Kidney (tissue), 14 donors: ENCODE data around the gene FLNB. TPM values are rescaled to one million over a fixed set of nuclear protein-coding genes. Genes with fewer than 3 reads are reported as not detected.

Experiments
- DNase-seq, 5 donors: peaks; one replicate each; pipeline ENCODE4 v3.0.0-alpha.2; 2013 to 2020
- FAIRE-seq: peaks from 2 replicates; lab custom pipeline; 2012; peaks lifted over from hg19 to GRCh38; lab: Jason Lieb, UNC
- H3K27ac ChIP-seq, 2 donors: one replicate each; pipeline ENCODE4 v1.7.0; 2013; ENCODE audit warnings: low read depth in 2 of 2, low read length in 2 of 2, inconsistent platforms in 1 of 2
- H3K27me3 ChIP-seq: one replicate; pipeline ENCODE4 v1.7.1; 2013; ENCODE audit warnings: low read length, inconsistent platforms; ENCODE audit not compliant: control insufficient read depth, insufficient read depth
- H3K36me3 ChIP-seq, 3 donors: one replicate each; pipeline versions ENCODE4 v1.7.0 to v1.7.1; 2013; ENCODE audit warnings: low read length in 3 of 3, control low read depth in 1 of 3, inconsistent platforms in 1 of 3; ENCODE audit not compliant: insufficient read depth in 3 of 3, control insufficient read depth in 2 of 3
- H3K4me1 ChIP-seq, 3 donors: one replicate each; pipeline versions ENCODE4 v1.7.0 to v1.7.1; 2013; ENCODE audit warnings: low read length in 3 of 3, inconsistent platforms in 1 of 3, low read depth in 1 of 3; ENCODE audit not compliant: control insufficient read depth in 2 of 3, insufficient read depth in 2 of 3
- H3K4me3 ChIP-seq, 3 donors: one replicate each; pipeline versions ENCODE4 v1.7.0 to v1.8.1; 2013; ENCODE audit warnings: low read length in 3 of 3, control low read depth in 1 of 3, inconsistent platforms in 1 of 3
- H3K9ac ChIP-seq, 3 donors: one replicate each; pipeline versions ENCODE4 v1.7.0 to v1.7.1; 2013; ENCODE audit warnings: low read length in 3 of 3, control low read depth in 1 of 3, inconsistent platforms in 1 of 3
- H3K9me3 ChIP-seq, 3 donors: one replicate each; pipeline versions ENCODE4 v1.7.0 to v1.7.1; 2013; ENCODE audit warnings: low read length in 3 of 3, control low read depth in 1 of 3, inconsistent platforms in 1 of 3; ENCODE audit not compliant: control insufficient read depth in 2 of 3, insufficient read depth in 1 of 3
- CTCF ChIP-seq: IDR thresholded peaks from 3 replicates; pipeline ENCODE4 v1.5.1; 2012; ENCODE audit warnings: mild to moderate bottlenecking, moderate library complexity, borderline replicate concordance; ENCODE audit not compliant: insufficient read depth; ENCODE audit errors: extremely low read depth
- intact Hi-C: fragments of 100-400 bp; cut with DNase I; formaldehyde crosslinking; loops from one replicate; pipeline ENCODE4 v1.11.1; 2022
- polyA plus RNA-seq: library from polyadenylated mRNA; stranded (reverse); fragments of 350-450 nt; fragmentation: Illumina TruSeq; extraction: RNeasy Lipid Tissue Mini Kit (QIAGEN cat#74804); gene quantifications from one replicate; pipeline ENCODE4 v1.2.3, GENCODE V29; 2014; ENCODE audit warnings: low read depth, low replicate concordance; ENCODE audit not compliant: insufficient read depth
- total RNA-seq: library from RNA; stranded (reverse); fragmentation: NEBNext Ultra II Directional; extraction: Animal tissue kit (Norgen Biotek cat#: 25700); gene quantifications from one replicate; pipeline ENCODE4 v1.2.1, GENCODE V29; 2021
- donor health status: control.
- donor health status: control.
- donor health status: control.
- donor health status: control.
- donor health status: control.
- donor health status: DM: yes; HTN: yes; CAD: no.
- donor health status: Normal renal cell carcinoma (clear cell type).

Gene FLNB
- total and polyA plus RNA-seq, 2 donors from 2014 or later: 115 to 216 TPM

DNA sequence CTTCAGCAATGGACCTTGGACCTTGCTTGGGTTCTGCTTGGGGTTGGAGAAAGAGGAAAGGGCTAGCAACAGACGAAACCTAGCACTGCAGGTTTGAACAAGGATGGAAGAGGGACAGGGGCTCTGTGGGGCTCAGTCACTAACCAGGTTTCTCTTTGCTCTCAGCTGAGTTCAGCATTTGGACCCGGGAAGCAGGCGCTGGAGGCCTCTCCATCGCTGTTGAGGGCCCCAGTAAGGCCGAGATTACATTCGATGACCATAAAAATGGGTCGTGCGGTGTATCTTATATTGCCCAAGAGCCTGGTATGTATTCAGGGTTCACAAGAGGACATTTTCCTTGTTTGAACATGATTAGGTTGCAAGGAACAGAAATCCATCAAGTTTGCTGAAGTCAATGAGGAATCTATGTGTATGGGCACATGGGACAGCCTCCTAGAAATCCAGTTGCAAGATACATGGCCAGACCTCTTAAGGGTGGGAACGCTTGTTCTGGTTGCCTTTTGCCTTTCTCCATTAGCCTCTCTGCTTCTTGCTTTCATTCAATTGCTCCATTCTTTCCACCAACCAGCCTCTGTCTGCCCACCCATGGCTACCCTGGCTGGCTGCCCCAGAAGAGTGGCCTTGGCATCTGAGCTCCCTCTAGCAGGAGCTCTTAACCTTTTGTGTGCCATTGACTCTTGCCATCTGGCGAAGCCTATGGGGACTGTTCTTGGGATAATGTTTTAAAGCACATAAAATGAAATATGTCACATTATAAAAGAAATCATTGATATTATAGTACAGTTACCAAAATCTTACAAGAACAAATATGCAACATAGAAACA lies 146.6 kb downstream of the FLNB start:
- Histone ChIP-seq H3K4me3 (no peak overlapping the region), H3K36me3 (peaks cover 0 to 77% (median 38%) of the 10 kb centered on the region in 3 donors), H3K27me3 (no peaks in the 10 kb centered on the region), H3K9ac (no peak overlapping the region), H3K27ac (no peak overlapping the region), H3K4me1 (peaks cover 0 to 8% (median 0%) of the 10 kb centered on the region in 3 donors), H3K9me3 (no peaks in the 10 kb centered on the region)
- TF ChIP-seq CTCF: no peak
- intact Hi-C loops: no loop called here
- DNase-seq (no peak), FAIRE-seq (no peak)

DNA sequence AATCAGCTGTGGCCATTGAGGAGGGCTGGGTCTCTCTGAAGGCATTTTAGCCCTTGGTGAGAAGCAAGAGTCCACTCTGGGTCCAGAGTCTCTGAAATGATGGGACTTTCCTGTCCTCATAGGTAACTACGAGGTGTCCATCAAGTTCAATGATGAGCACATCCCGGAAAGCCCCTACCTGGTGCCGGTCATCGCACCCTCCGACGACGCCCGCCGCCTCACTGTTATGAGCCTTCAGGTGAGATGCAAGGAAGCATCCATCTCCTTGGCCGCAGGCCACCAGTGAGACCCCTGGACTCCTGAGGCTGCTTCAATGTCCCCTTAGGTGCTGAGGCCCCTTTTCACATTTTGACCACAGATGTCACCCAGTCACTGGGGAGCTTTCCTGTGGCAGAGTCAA lies 147.6 kb downstream of the FLNB start:
- DNase-seq (no peak), FAIRE-seq (no peak)
- no peaks in the 10 kb centered on the region for H3K9me3 ChIP-seq
- peaks cover 2 to 73% (median 31%) of the 10 kb centered on the region in 3 donors for H3K36me3 ChIP-seq
- peaks cover 0 to 8% (median 0%) of the 10 kb centered on the region in 3 donors for H3K4me1 ChIP-seq
- H3K27me3 ChIP-seq: no peaks in the 10 kb centered on the region
- no peak for TF ChIP-seq CTCF
- intact Hi-C loops: no loop called here
- no peak overlapping the region for H3K4me3 ChIP-seq
- H3K27ac ChIP-seq: no peak overlapping the region
- H3K9ac ChIP-seq: no peak overlapping the region

GRCh38 chr3:58157700-58158099 lies 149.5 kb downstream of the FLNB start:
- Histone ChIP-seq H3K27ac (no peak overlapping the region), H3K4me1 (peaks cover 0 to 9% (median 6%) of the 10 kb centered on the region in 3 donors), H3K36me3 (peaks cover 2 to 62% (median 23%) of the 10 kb centered on the region in 3 donors), H3K27me3 (no peaks in the 10 kb centered on the region), H3K9me3 (no peaks in the 10 kb centered on the region), H3K9ac (no peak overlapping the region), H3K4me3 (no peak overlapping the region)
- DNase-seq (peak in 2 of 5 donors; percentile 27 to 62), FAIRE-seq (no peak)
- no peak for TF ChIP-seq CTCF
- intact Hi-C loops: no loop called here
